Mesothelial cell of epicardium (in vitro differentiated cells): Measurements from ENCODE around the gene DLG3. TPM values are rescaled to one million over a fixed set of nuclear protein-coding genes. Genes with fewer than 3 reads are reported as not detected.

Experiments
- DNase-seq, 2 experiments: peaks; one replicate each; pipeline ENCODE4 v3.0.0; 2021; ENCODE audit warnings: low spot score in 2 of 2; ENCODE audit not compliant: unreplicated experiment in 2 of 2
- H3K27ac Mint-ChIP-seq: 2 replicates; pipeline ENCODE4 v1.8.0; 2021; ENCODE audit warnings: mixed read lengths
- H3K27me3 Mint-ChIP-seq: 2 replicates; pipeline ENCODE4 v1.8.0; 2021; ENCODE audit warnings: low read depth, mixed read lengths
- H3K36me3 Mint-ChIP-seq: 2 replicates; pipeline ENCODE4 v1.8.0; 2021; ENCODE audit warnings: mixed read lengths
- H3K4me1 Mint-ChIP-seq: 2 replicates; pipeline ENCODE4 v1.8.0; 2021; ENCODE audit warnings: mixed read lengths
- H3K4me3 Mint-ChIP-seq: 2 replicates; pipeline ENCODE4 v1.8.0; 2021; ENCODE audit warnings: mild to moderate bottlenecking, moderate library complexity, mixed read lengths
- H3K9me3 Mint-ChIP-seq: 2 replicates; pipeline ENCODE4 v1.8.0; 2021; ENCODE audit warnings: mixed read lengths
- CTCF ChIP-seq: fragments of 200-600 bp; sonication (generic); IDR thresholded peaks from one replicate; pipeline ENCODE4 v1.5.0; 2021; ENCODE audit warnings: antibody characterized with exemption; ENCODE audit not compliant: unreplicated experiment
- total RNA-seq: library from RNA; stranded (reverse); gene quantifications from 3 replicates; pipeline ENCODE4 v1.2.1, GENCODE V29; 2021

DLG3 gene
- total RNA-seq, 1 donor from 2014 or later: 39.1 TPM

- Mint-ChIP-seq H3K9me3 (peaks cover 13% of the 10 kb centered on the region), H3K36me3 (peaks cover 13% of the 10 kb centered on the region), H3K4me1 (peaks cover 18% of the 10 kb centered on the region), H3K27me3 (no peaks in the 10 kb centered on the region), H3K4me3 (no peak overlapping the region), H3K27ac (peak overlapping the region; percentile 54)
- no peak for DNase-seq
- TF ChIP-seq CTCF: no peak
Measured at GRCh38 chrX:70485466-70485865, 40.8 kb downstream of the DLG3 start.

- TF ChIP-seq CTCF: no peak
- no peak overlapping the region for H3K27ac Mint-ChIP-seq
- H3K4me3 Mint-ChIP-seq: no peak overlapping the region
- peaks cover 6% of the 10 kb centered on the region for H3K4me1 Mint-ChIP-seq
- no peaks in the 10 kb centered on the region for H3K27me3 Mint-ChIP-seq
- no peaks in the 10 kb centered on the region for H3K9me3 Mint-ChIP-seq
- DNase-seq: no peak
- H3K36me3 Mint-ChIP-seq: peaks cover 28% of the 10 kb centered on the region
Measured at GRCh38 chrX:70488856-70489255, 44.2 kb downstream of the DLG3 start.

- H3K36me3 Mint-ChIP-seq: peaks cover 27% of the 10 kb centered on the region
- H3K27ac Mint-ChIP-seq: no peak overlapping the region
- H3K4me1 Mint-ChIP-seq: no peaks in the 10 kb centered on the region
Measured at GRCh38 chrX:70494441-70494840, 49.8 kb downstream of the DLG3 start.

GRCh38 chrX:70496491-70496890, 51.9 kb downstream of the DLG3 start:
- no peaks in the 10 kb centered on the region for H3K4me1 Mint-ChIP-seq
- H3K4me3 Mint-ChIP-seq: no peak overlapping the region
- DNase-seq: no peak
- no peaks in the 10 kb centered on the region for H3K27me3 Mint-ChIP-seq
- no peak overlapping the region for H3K27ac Mint-ChIP-seq
- peaks cover 27% of the 10 kb centered on the region for H3K36me3 Mint-ChIP-seq
- H3K9me3 Mint-ChIP-seq: peaks cover 7% of the 10 kb centered on the region
- TF ChIP-seq CTCF: no peak

More at GRCh38 chrX:70494441-70494840, 49.8 kb downstream of the DLG3 start:
- H3K27me3 Mint-ChIP-seq: no peaks in the 10 kb centered on the region
- no peak for DNase-seq
- peaks cover 7% of the 10 kb centered on the region for H3K9me3 Mint-ChIP-seq
- H3K4me3 Mint-ChIP-seq: no peak overlapping the region
- TF ChIP-seq CTCF: no peak

- no peaks in the 10 kb centered on the region for H3K4me1 Mint-ChIP-seq
- H3K36me3 Mint-ChIP-seq: peaks cover 24% of the 10 kb centered on the region
Measured at GRCh38 chrX:70497026-70497425, 52.4 kb downstream of the DLG3 start.

More at GRCh38 chrX:70497026-70497425, 52.4 kb downstream of the DLG3 start:
- DNase-seq: no peak
- TF ChIP-seq CTCF: no peak
- peaks cover 7% of the 10 kb centered on the region for H3K9me3 Mint-ChIP-seq
- no peak overlapping the region for H3K27ac Mint-ChIP-seq
- H3K4me3 Mint-ChIP-seq: no peak overlapping the region
- no peaks in the 10 kb centered on the region for H3K27me3 Mint-ChIP-seq
